Coronary artery (tissue), 2 donors: Measurements from ENCODE around the gene CHKA.

Source experiments
- DNase-seq: peaks from one replicate; pipeline ENCODE4 v3.0.0-alpha.2; 2017; ENCODE audit warnings: low spot score
- H3K27ac ChIP-seq, 2 donors: fragments of 200-600 bp; sonication (generic); one replicate each; pipeline ENCODE4 v1.5.1; 2016 to 2019
- H3K4me3 ChIP-seq: fragments of 200-600 bp; sonication (generic); 2 replicates; pipeline ENCODE4 v1.5.1; 2016; ENCODE audit warnings: mild to moderate bottlenecking, moderate library complexity
- CTCF ChIP-seq: fragments of 200-600 bp; sonication (generic); IDR thresholded peaks from one replicate; pipeline ENCODE4 v1.5.1; 2019; ENCODE audit warnings: antibody characterized with exemption

CHKA gene

GRCh38 chr11:68041617-68042218 is 79.5 kb downstream of the CHKA start:
- H3K27ac ChIP-seq, result peak overlapping the region in 1 of 2 donors; percentile 92
- TF ChIP-seq CTCF, result no peak
- DNase-seq, result no peak
- H3K4me3 ChIP-seq, result no peak overlapping the region

GRCh38 chr11:68040957-68041591 is 80.1 kb downstream of the CHKA start:
- peak overlapping the region; percentile 83 for H3K4me3 ChIP-seq
- no peak for DNase-seq
- TF ChIP-seq CTCF, result no peak
- H3K27ac ChIP-seq, result peak overlapping the region; percentile 91 to 92

- Histone ChIP-seq H3K27ac (peak overlapping the region; percentile 91 to 92), H3K4me3 (peak overlapping the region; percentile 83)
- TF ChIP-seq CTCF, result no peak
- no peak for DNase-seq
These were observed 80.9 kb downstream of the CHKA start for GRCh38 chr11:68040101-68040956.

- peak overlapping the region; percentile 83 for H3K4me3 ChIP-seq
- peak overlapping the region; percentile 91 to 92 for H3K27ac ChIP-seq
- DNase-seq, result no peak
- TF ChIP-seq CTCF, result no peak
These were observed 81.6 kb downstream of the CHKA start for GRCh38 chr11:68039526-68040086.

DNA sequence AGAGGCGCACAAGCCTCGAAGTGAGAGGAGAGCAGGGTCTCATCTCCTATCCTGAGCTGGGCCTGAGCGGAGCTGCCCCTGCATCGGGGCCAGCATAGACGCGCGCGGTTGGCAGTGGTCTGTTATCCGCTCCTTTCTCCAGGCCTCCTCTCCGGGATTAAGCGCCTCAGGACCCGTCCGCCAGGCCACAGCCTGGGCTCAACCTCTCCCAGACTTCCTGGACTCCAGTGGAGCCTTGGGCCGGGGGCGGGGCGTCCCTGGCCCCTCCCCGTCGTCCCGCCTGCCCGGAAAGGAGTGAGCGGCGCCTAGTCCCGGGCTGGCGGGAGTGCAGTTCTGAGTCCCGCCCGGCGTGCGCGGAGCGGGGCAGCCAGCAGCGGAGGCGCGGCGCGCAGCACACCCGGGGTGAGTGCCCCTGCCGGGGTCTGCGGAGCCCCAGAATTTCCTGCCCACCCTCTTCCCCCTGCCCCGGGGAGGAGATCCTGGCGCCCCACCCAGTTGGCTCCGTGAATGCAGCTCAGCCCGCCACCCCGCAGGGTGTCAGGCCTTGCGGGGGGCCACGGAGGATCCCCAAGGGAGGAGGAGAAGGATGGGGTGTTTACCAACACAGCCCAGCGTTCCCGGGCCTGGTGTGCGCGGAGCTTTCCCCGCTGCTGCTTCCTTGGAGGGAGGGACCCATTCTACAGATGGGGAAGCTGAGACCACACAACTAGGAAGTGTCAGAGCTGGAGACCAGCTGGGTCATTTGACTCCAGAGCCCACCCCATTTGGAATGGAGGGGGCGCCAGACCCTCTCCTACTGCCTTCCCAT is 82.3 kb downstream of the CHKA start, which contains the start of gene TCIRG1:
TCIRG1 (plus strand) TSS at position 308 of the 808 bp plus-strand sequence. CDS start 2,247 bp downstream, outside the sequence.
- no peak for TF ChIP-seq CTCF
- peak within 1 kb of the TSS; percentile 91 to 92 for H3K27ac ChIP-seq
- peak within 1 kb of the TSS; percentile 83 for H3K4me3 ChIP-seq
- peak; percentile 95 for DNase-seq

DNA sequence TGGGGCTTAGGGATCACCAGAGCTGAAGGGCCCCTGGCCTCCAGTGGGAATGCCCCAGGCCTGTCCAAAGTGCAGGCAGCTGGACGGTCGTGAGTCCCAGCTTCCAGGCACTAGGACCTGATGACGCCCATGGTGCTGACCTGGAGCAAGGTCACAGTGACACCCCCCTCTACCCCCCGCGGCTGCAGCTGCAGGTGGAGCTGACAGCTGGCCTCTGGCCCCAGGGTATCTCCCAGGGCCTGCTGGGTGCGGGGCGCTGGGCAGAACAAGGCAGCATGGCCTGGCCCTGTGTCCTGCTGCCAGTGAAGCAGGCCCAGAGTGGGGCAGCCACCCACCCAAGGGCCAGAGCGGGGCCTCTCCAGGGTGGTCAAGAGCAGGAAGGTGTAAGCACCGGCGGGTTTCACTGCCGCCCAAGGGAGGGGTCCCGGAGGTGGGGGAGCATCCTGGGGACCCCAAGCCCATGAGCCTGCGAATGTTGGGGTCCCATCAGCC is 82.9 kb downstream of the CHKA start:
- DNase-seq, result no peak
- Histone ChIP-seq H3K27ac (peak overlapping the region; percentile 91 to 92), H3K4me3 (peak overlapping the region; percentile 83)
- TF ChIP-seq CTCF, result no peak
